H1 (cell line): ENCODE measurements around the gene SLC2A8. TPM values are rescaled to one million over a fixed set of nuclear protein-coding genes. Genes with fewer than 3 reads are reported as not detected.

Experiments used
- CTCF ChIA-PET: fragments of 300-600 bp; sonication (Branson Sonifier 250); formaldehyde crosslinking; loops from one replicate; lab custom pipeline; 2021; ENCODE audit not compliant: partially characterized antibody; lab: Charles Lee
- POLR2A ChIA-PET: fragments of 300-600 bp; sonication (Branson Sonifier 250); formaldehyde crosslinking; loops from one replicate; lab custom pipeline; 2021; ENCODE audit warnings: inconsistent platforms; ENCODE audit not compliant: partially characterized antibody; lab: Charles Lee
- DNase-seq, 2 experiments: peaks; one replicate each; pipeline versions ENCODE4 v3.0.0 to v3.0.0-alpha.2; 2010 to 2022; ENCODE audit warnings: low spot score in 2 of 2, low read depth in 1 of 2, mixed read lengths in 1 of 2
- FAIRE-seq: peaks from 2 replicates; lab custom pipeline; 2011; peaks lifted over from hg19 to GRCh38; lab: Jason Lieb, UNC
- H2AFZ ChIP-seq: 2 replicates; pipeline ENCODE4 v1.8.1; 2012; ENCODE audit warnings: low read length, inconsistent platforms
- H2AK5ac ChIP-seq: 2 replicates; pipeline ENCODE4 v1.6.1; 2013; ENCODE audit warnings: low read depth, low read length
- H2BK120ac ChIP-seq: replicated peaks from 2 replicates; pipeline ENCODE3; 2013; ENCODE audit warnings: low read depth, low read length, inconsistent platforms
- H2BK12ac ChIP-seq: 2 replicates; pipeline ENCODE4 v1.6.1; 2013; ENCODE audit warnings: low read depth, low read length
- H2BK15ac ChIP-seq: 2 replicates; pipeline ENCODE4 v1.6.1; 2013; ENCODE audit warnings: low read length
- H2BK20ac ChIP-seq: 2 replicates; pipeline ENCODE4 v1.6.1; 2013; ENCODE audit warnings: low read length
- H2BK5ac ChIP-seq: 2 replicates; pipeline ENCODE4 v1.6.1; 2013; ENCODE audit warnings: low read depth, low read length
- H3K14ac ChIP-seq: 2 replicates; pipeline ENCODE4 v1.6.1; 2013; ENCODE audit warnings: inconsistent platforms; ENCODE audit not compliant: insufficient read length
- H3K18ac ChIP-seq: 2 replicates; pipeline ENCODE4 v1.6.1; 2013; ENCODE audit warnings: low read length; ENCODE audit errors: extremely low read depth
- H3K23ac ChIP-seq: 2 replicates; pipeline ENCODE4 v1.6.1; 2013; ENCODE audit warnings: inconsistent platforms; ENCODE audit not compliant: insufficient read length
- H3K23me2 ChIP-seq: 2 replicates; pipeline ENCODE4 v1.6.1; 2013; ENCODE audit warnings: low read depth, low read length
- H3K27ac ChIP-seq: 2 replicates; pipeline ENCODE4 v1.6.1; 2011; ENCODE audit warnings: low read depth, low read length, inconsistent platforms
- H3K27me3 ChIP-seq, 4 experiments: replicated peaks in 1 of 4; 1 replicate in 1 of 4; 2 replicates in 3 of 4; pipeline versions ENCODE4 v1.6.1 to v1.8.1; 2011 to 2013; ENCODE audit warnings: low read length in 3 of 4, mild to moderate bottlenecking in 3 of 4, inconsistent platforms in 2 of 4, mixed read lengths in 2 of 4, moderate library complexity in 1 of 4; ENCODE audit not compliant: control insufficient read depth in 3 of 4, insufficient read depth in 3 of 4; ENCODE audit errors: extremely low read depth in 1 of 4
- H3K36me3 ChIP-seq, 4 experiments: 2 replicates each; pipeline versions ENCODE4 v1.6.1 to v1.8.1; 2011 to 2013; ENCODE audit warnings: mild to moderate bottlenecking in 4 of 4, low read length in 3 of 4, moderate library complexity in 2 of 4, control low read depth in 1 of 4, inconsistent platforms in 1 of 4; ENCODE audit not compliant: insufficient read depth in 4 of 4, control insufficient read depth in 2 of 4
- H3K4ac ChIP-seq: replicated peaks from 2 replicates; pipeline ENCODE3; 2013; ENCODE audit warnings: low read length, low read depth, mixed read lengths, inconsistent platforms; ENCODE audit not compliant: insufficient read length
- H3K4me1 ChIP-seq, 4 experiments: replicated peaks in 1 of 4; 1 replicate in 1 of 4; 2 replicates in 3 of 4; pipeline versions ENCODE4 v1.6.1 to v1.8.1; 2011 to 2013; ENCODE audit warnings: low read length in 3 of 4, inconsistent platforms in 2 of 4, mixed read lengths in 1 of 4; ENCODE audit not compliant: insufficient read depth in 4 of 4, control insufficient read depth in 3 of 4
- H3K4me2 ChIP-seq, 2 experiments: 2 replicates each; pipeline versions ENCODE4 v1.6.1 to v1.8.1; 2011 to 2013; ENCODE audit warnings: low read depth in 2 of 2, low read length in 2 of 2, control low read depth in 1 of 2, inconsistent platforms in 1 of 2, mild to moderate bottlenecking in 1 of 2; ENCODE audit not compliant: insufficient read depth in 1 of 2
- H3K4me3 ChIP-seq, 4 experiments: fragments of 200-600, 300-600 bp in 1 of 4; sonication (generic), shearing (Covaris generic), sonication (Bioruptor Twin) in 1 of 4; 2 replicates each; pipeline versions ENCODE4 v1.5.1 to v1.8.1; 2011 to 2016; ENCODE audit warnings: low read length in 4 of 4, low read depth in 3 of 4, control low read depth in 2 of 4, inconsistent platforms in 2 of 4, mild to moderate bottlenecking in 2 of 4, mixed read lengths in 1 of 4, moderate library complexity in 1 of 4; ENCODE audit not compliant: insufficient read depth in 2 of 4; ENCODE audit errors: extremely low read depth in 1 of 4
- H3K56ac ChIP-seq: replicated peaks from 2 replicates; pipeline ENCODE3; 2013; ENCODE audit warnings: low read depth, mild to moderate bottlenecking, mixed read lengths, low read length, inconsistent platforms; ENCODE audit not compliant: insufficient read length
- H3K79me1 ChIP-seq: 2 replicates; pipeline ENCODE4 v1.6.1; 2013; ENCODE audit warnings: low read depth, low read length, control low read depth
- H3K79me2 ChIP-seq, 2 experiments: 2 replicates each; pipeline versions ENCODE4 v1.6.1 to v1.8.1; 2012 to 2013; ENCODE audit warnings: low read length in 2 of 2, mild to moderate bottlenecking in 2 of 2, inconsistent platforms in 1 of 2; ENCODE audit not compliant: insufficient read depth in 2 of 2, control insufficient read depth in 1 of 2
- H3K9ac ChIP-seq, 4 experiments: replicated peaks in 1 of 4; 1 replicate in 1 of 4; 2 replicates in 3 of 4; pipeline versions ENCODE4 v1.6.1 to v1.8.1; 2011 to 2013; ENCODE audit warnings: low read depth in 3 of 4, low read length in 3 of 4, control low read depth in 2 of 4, mild to moderate bottlenecking in 2 of 4, moderate library complexity in 2 of 4, inconsistent platforms in 1 of 4; ENCODE audit errors: extremely low read depth in 1 of 4
- H3K9me3 ChIP-seq, 2 experiments: 2 replicates each; pipeline versions ENCODE4 v1.6.1 to v1.8.1; 2012 to 2013; ENCODE audit warnings: mild to moderate bottlenecking in 2 of 2, moderate library complexity in 2 of 2, control low read depth in 1 of 2, inconsistent platforms in 1 of 2, low read depth in 1 of 2, low read length in 1 of 2, mixed read lengths in 1 of 2; ENCODE audit not compliant: insufficient read depth in 2 of 2
- H4K20me1 ChIP-seq, 2 experiments: replicated peaks in 1 of 2; 2 replicates each; pipeline versions ENCODE3 to v1.8.1; 2011 to 2013; ENCODE audit warnings: inconsistent platforms in 2 of 2, low read length in 2 of 2, mild to moderate bottlenecking in 1 of 2; ENCODE audit not compliant: insufficient read depth in 2 of 2, control insufficient read depth in 1 of 2
- H4K5ac ChIP-seq: 2 replicates; pipeline ENCODE4 v1.6.1; 2013; ENCODE audit warnings: low read length, low read depth, mixed read lengths, inconsistent platforms; ENCODE audit not compliant: insufficient read length
- H4K8ac ChIP-seq: 2 replicates; pipeline ENCODE4 v1.8.0; 2013; ENCODE audit warnings: mild to moderate bottlenecking, moderate library complexity, low read length, inconsistent platforms; ENCODE audit not compliant: insufficient read depth; ENCODE audit errors: extremely low read depth
- H4K91ac ChIP-seq: replicated peaks from 2 replicates; pipeline ENCODE3; 2013; ENCODE audit warnings: low read length, mixed read lengths, inconsistent platforms; ENCODE audit not compliant: insufficient read length
- ASH2L ChIP-seq: fragments of 200-600, 300-600 bp; sonication (generic); IDR thresholded peaks from one replicate; pipeline ENCODE4 v1.7.1; 2017; ENCODE audit warnings: low read length
- CHD1 ChIP-seq: IDR thresholded peaks from 2 replicates; pipeline ENCODE4 v1.6.1; 2012; ENCODE audit warnings: low read depth, low read length, improper control_type of control experiment
- E2F6 ChIP-seq: IDR thresholded peaks from 2 replicates; pipeline ENCODE4 v1.6.1; 2012; ENCODE audit warnings: inconsistent platforms
- HDAC6 ChIP-seq: IDR thresholded peaks from one replicate; pipeline ENCODE4 v1.7.1; 2012; ENCODE audit warnings: low read depth, mild to moderate bottlenecking, inconsistent platforms, low read length, moderate library complexity
- KDM4A ChIP-seq: IDR thresholded peaks from one replicate; pipeline ENCODE4 v1.7.1; 2012; ENCODE audit warnings: low read depth, mild to moderate bottlenecking, moderate library complexity, low read length, inconsistent platforms; ENCODE audit not compliant: severe bottlenecking
- SP2 ChIP-seq: IDR thresholded peaks from 2 replicates; pipeline ENCODE4 v1.6.1; 2012; ENCODE audit warnings: mild to moderate bottlenecking, low read length, inconsistent platforms
- WGBS, 2 experiments: shearing (Covaris generic) in 1 of 2; methylation state at CpG; one replicate each; pipeline versions ENCODE4 v1.1.6 to v1.1.7; 2013 to 2015; ENCODE audit warnings: low lambda C conversion rate in 2 of 2, mixed read lengths in 2 of 2, inconsistent platforms in 1 of 2, low coverage in 1 of 2, missing lambda C conversion rate in 1 of 2; ENCODE audit not compliant: insufficient replicate concordance in 2 of 2, insufficient coverage in 1 of 2, insufficient read length in 1 of 2; ENCODE audit errors: extremely low coverage in 1 of 2, missing lambda C conversion rate in 1 of 2; 5-methylcytosine and 5-hydroxymethylcytosine counted together
- polyA plus RNA-seq, 7 experiments: library from polyadenylated mRNA; depleted of rRNA in 3 of 7; stranded (reverse) in 5 of 7; unstranded in 2 of 7; fragments of >200 nt in 5 of 7; fragments of 200-250 nt in 2 of 7; gene quantifications; 1 replicate in 5 of 7; 2 replicates in 1 of 7; 4 replicates in 1 of 7; pipeline versions ENCODE4 v1.2.1 to v1.2.3, GENCODE V29; 2011 to 2013; ENCODE audit warnings: missing spikeins in 2 of 7, mixed read lengths in 2 of 7
- total RNA-seq: library from RNA; stranded (reverse); fragmentation: NEBNext Ultra II Directional; extraction: Animal tissue kit (Norgen Biotek cat#: 25700); gene quantifications from 2 replicates; pipeline ENCODE4 v1.2.1, GENCODE V29; 2021

The SLC2A8 gene
- total and polyA plus RNA-seq, 2 of the 8 experiments (the other 6 are each of a cell fraction or from before 2014, with no cell fraction given), result 24.6 to 36.4 TPM

DNA sequence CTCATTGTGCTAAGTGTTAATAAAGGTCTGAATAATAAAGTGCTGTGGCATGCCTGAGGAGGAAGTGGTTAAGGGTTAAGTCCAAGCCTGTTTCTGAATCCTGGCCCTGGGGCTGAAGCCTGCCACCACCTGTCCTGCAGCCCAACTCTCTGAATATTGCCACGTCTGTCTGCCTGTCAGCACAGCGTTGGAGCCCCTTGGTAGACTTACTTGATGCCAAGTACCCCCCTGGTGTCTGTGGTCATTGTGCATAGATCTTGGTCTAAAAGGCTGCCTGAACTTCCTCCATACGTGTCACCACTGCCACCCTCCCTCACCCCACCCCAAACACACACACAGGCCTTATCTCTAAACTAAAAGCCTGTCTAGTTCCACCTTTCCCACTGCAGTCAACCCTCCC, 35.4 kb upstream of the SLC2A8 start:
- Histone ChIP-seq H2BK5ac (no peak overlapping the region), H2BK15ac (no peak overlapping the region), H3K36me3 (peaks cover 0 to 7% (median 0%) of the 10 kb centered on the region in 4 experiments; a peak in 2 of 8 replicates), H4K20me1 (no peaks in the 10 kb centered on the region), H2BK20ac (no peak overlapping the region), H3K27ac (no peak overlapping the region), H3K9me3 (no peaks in the 10 kb centered on the region), H2BK120ac (no peak overlapping the region), H3K4me3 (no peak overlapping the region), H3K56ac (no peak overlapping the region), H3K18ac (no peak overlapping the region), H3K23ac (no peak overlapping the region), H2BK12ac (no peak overlapping the region), H3K23me2 (no peaks in the 10 kb centered on the region), H4K91ac (no peak overlapping the region), H3K79me1 (no peaks in the 10 kb centered on the region), H3K4ac (no peak overlapping the region), H3K4me2 (no peak overlapping the region), H2AK5ac (no peak overlapping the region), H4K8ac (no peak overlapping the region), H3K9ac (no peak overlapping the region), H3K4me1 (peaks cover 0 to 2% (median 0%) of the 10 kb centered on the region in 4 experiments; a peak in 2 of 7 replicates), H4K5ac (no peak overlapping the region), H2AFZ (no peak overlapping the region), H3K14ac (no peak overlapping the region), H3K79me2 (no peaks in the 10 kb centered on the region), H3K27me3 (no peaks in the 10 kb centered on the region)
- FAIRE-seq (no peak), DNase-seq (no peak)
- 88% methylated on average over 3 of the region's 3 CpGs; no CpG with 5 or more reads in 1 of the 2 experiments for WGBS, 2 experiments
- ChIA-PET POLR2A (interaction anchor here (1.9 kb wide), 1 partner anchor 90 kb away, joined by 4 read pairs; the partner anchor contains the start of genes LRSAM1 and RPL12), CTCF (interaction anchor here (0.6 to 2.5 kb wide), 14 partner anchors 9 to 137 kb away, joined by 3 to 33 read pairs (median 6); partner anchors contain the start of gene SLC2A8)
- TF ChIP-seq HDAC6 (no peak), CHD1 (no peak), KDM4A (no peak), E2F6 (no peak), SP2 (no peak), ASH2L (no peak)
